T-helper 1 cell treated with Interleukin-12 subunit alpha and Interleukin-12 subunit beta and Interleukin-4 antibody, amounts not matched to agents 30 μg/mL and 1 μg/mL, for 36 hours (primary cell): Measurements from ENCODE around the gene SIRT1.
"Not testable (repeated sequence)": the region's sequence is repeated elsewhere in the genome, so short reads cannot be mapped to it uniquely, and the experiment has no call there.

Source experiments
- H3K27ac Mint-ChIP-seq: one replicate; pipeline ENCODE4 v1.8.0; 2021; ENCODE audit warnings: mild to moderate bottlenecking, mixed read lengths
- H3K27me3 Mint-ChIP-seq: one replicate; pipeline ENCODE4 v1.8.0; 2021; ENCODE audit warnings: low read depth, mixed read lengths
- H3K36me3 Mint-ChIP-seq: one replicate; pipeline ENCODE4 v1.8.0; 2021; ENCODE audit warnings: low read depth, mixed read lengths
- H3K4me1 Mint-ChIP-seq: one replicate; pipeline ENCODE4 v1.8.0; 2021; ENCODE audit warnings: low read depth, mixed read lengths
- H3K4me3 Mint-ChIP-seq: one replicate; pipeline ENCODE4 v1.8.0; 2021; ENCODE audit warnings: mild to moderate bottlenecking, moderate library complexity, mixed read lengths
- H3K9me3 Mint-ChIP-seq: one replicate; pipeline ENCODE4 v1.8.0; 2021; ENCODE audit warnings: mixed read lengths

Gene SIRT1

GRCh38 chr10:67965456-67965855 lies 81.0 kb downstream of the SIRT1 start:
- Mint-ChIP-seq H3K9me3 (peaks cover 2% of the 10 kb centered on the region), H3K27me3 (no peaks in the 10 kb centered on the region), H3K4me3 (no peak overlapping the region), H3K4me1 (no peaks in the 10 kb centered on the region), H3K36me3 (peaks cover 45% of the 10 kb centered on the region), H3K27ac (no peak overlapping the region)

DNA sequence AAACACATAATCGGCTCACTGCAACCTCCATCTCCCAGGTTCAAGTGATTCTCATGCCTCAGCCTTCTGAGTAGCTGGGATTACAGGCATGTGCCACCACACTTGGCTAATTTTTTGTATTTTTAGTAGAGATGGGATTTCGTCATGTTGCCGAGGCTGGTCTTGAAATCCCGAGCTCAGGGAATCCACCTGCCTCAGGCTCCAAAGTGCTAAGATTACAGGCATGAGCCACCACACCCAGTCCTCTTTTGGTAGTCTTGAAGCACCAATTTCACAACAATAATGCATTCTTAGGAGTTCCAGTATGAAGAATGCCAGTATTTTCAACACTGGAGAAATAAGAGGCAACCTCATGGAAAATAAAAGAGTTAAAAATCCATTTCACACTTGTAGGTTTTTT lies 81.6 kb downstream of the SIRT1 start:
- H3K9me3 Mint-ChIP-seq, H3K4me3 Mint-ChIP-seq, H3K4me1 Mint-ChIP-seq, H3K27ac Mint-ChIP-seq, H3K27me3 Mint-ChIP-seq: not testable (repeated sequence)
- peaks cover 47% of the 10 kb centered on the region for H3K36me3 Mint-ChIP-seq
